ENCODE results near the gene NF2. TPM values are rescaled to one million over a fixed set of nuclear protein-coding genes. Genes with fewer than 3 reads are reported as not detected.

Gene NF2
- total RNA-seq, 2 donors from 2014 or later, result 58.2 to 70.9 TPM

DNA sequence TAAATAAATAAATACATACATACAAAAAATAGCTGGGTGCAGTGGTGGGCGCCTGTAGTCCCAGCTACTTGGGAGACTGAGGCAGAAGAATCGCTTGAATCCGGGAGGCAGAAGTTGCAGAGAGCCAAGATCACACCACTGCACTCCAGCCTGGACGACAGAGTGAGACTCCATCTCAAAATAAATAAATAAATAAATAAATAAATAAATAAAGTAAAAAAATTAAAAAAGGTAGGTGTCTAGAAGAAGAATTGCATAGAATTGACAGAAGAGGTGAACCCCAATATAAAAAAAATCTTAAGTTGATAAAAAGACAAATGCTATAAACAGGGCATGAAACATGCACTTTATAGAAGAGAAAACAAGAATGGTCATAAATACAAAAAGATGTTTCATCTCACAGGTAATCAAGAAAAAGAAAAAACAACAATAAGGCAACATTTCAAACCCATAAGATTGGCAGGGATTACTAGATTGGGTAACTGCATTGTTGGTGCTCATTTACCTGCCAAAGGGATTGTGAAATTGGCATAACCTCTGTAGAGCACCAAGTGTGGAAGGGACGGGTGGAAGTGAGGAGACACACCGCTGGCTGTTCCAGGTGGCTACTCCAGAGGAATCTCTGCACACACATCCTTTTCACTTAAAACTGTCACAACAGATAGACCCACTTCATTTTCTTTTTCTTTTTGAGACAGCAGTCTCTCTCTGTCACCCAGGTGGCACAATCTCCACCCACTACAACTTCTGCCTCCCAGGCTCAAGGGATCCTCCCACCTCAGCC is 44.7 kb downstream of the NF2 start:
- no peak overlapping the region for H3K4me3 Mint-ChIP-seq
- no peaks in the 10 kb centered on the region for H3K9me3 Mint-ChIP-seq
- ATAC-seq (no peak), DNase-seq (ENCODE audit: low spot score) (no peak)
- peaks cover 5% of the 10 kb centered on the region for H3K36me3 Mint-ChIP-seq
- H3K4me1 Mint-ChIP-seq (ENCODE audit: low read depth in 2 of 2), result no peaks in the 10 kb centered on the region
- no peaks in the 10 kb centered on the region for H3K27me3 Mint-ChIP-seq
- peak overlapping the region in 1 of 2 donors; percentile 30 for H3K27ac Mint-ChIP-seq

- ATAC-seq, result no peak
- H3K27ac Mint-ChIP-seq, result no peak overlapping the region
Observed at GRCh38 chr22:29650370-29650769, 46.9 kb downstream of the NF2 start.

GRCh38 chr22:29651652-29652051 is 48.2 kb downstream of the NF2 start:
- H3K36me3 Mint-ChIP-seq, result peaks cover 5% of the 10 kb centered on the region
- no peaks in the 10 kb centered on the region for H3K9me3 Mint-ChIP-seq
- DNase-seq (ENCODE audit: low spot score), result no peak
- no peaks in the 10 kb centered on the region for H3K4me1 Mint-ChIP-seq (ENCODE audit: low read depth in 2 of 2)
- H3K4me3 Mint-ChIP-seq, result no peak overlapping the region
- H3K27me3 Mint-ChIP-seq, result no peaks in the 10 kb centered on the region
- H3K27ac Mint-ChIP-seq, result no peak overlapping the region
- ATAC-seq, result no peak

More at GRCh38 chr22:29650370-29650769, 46.9 kb downstream of the NF2 start:
- Mint-ChIP-seq H3K36me3 (peaks cover 5% of the 10 kb centered on the region), H3K27me3 (no peaks in the 10 kb centered on the region), H3K4me3 (no peak overlapping the region), H3K4me1 (ENCODE audit: low read depth in 2 of 2) (no peaks in the 10 kb centered on the region), H3K9me3 (no peaks in the 10 kb centered on the region)
- no peak for DNase-seq (ENCODE audit: low spot score)

DNA sequence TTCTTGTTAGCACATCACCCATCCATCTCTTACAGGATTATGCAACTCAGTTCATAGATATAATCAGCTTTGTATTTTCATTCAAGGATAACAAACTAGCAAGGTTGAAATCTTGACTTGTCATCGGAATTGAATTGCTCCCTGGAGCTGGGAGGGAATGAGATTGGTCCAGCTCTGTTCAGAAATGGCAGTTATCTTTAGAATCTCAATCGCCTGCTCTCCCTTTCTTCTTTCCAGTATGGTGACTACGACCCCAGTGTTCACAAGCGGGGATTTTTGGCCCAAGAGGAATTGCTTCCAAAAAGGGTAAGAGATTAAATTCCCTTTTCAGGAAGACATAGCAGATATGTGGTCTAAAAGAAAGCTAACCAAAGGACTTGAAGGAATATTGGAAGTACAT is 51.0 kb downstream of the NF2 start:
- DNase-seq (ENCODE audit: low spot score) (no peak), ATAC-seq (no peak)
- H3K4me3 Mint-ChIP-seq, result no peak overlapping the region
- H3K9me3 Mint-ChIP-seq, result no peaks in the 10 kb centered on the region
- no peaks in the 10 kb centered on the region for H3K27me3 Mint-ChIP-seq
- no peak overlapping the region for H3K27ac Mint-ChIP-seq
- H3K4me1 Mint-ChIP-seq (ENCODE audit: low read depth in 2 of 2), result peaks cover 2 to 5% of the 10 kb centered on the region in 2 donors
- H3K36me3 Mint-ChIP-seq, result no peaks in the 10 kb centered on the region

DNA sequence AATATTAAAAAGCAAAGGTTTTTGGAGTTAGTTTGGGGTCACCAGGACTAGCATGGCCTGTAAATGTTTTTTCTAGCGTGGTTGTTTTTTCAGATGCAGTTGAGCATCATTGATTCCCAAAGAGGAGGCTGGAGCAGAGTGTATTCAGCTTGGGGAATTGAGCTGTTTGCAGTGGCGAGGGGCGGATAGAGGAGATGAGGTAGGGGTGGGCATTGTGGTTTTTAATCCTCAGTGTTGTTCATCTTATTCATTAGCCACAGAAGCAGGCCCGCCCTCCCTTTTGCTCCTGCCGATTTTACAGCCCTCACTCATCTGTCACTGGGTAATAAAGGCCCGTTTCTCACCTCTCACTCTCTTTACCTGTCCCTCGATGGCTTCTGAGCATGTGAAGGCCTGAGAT is 51.4 kb downstream of the NF2 start:
- H3K36me3 Mint-ChIP-seq, result no peaks in the 10 kb centered on the region
- peak overlapping the region in 1 of 2 donors; percentile 43 for H3K27ac Mint-ChIP-seq
- no peaks in the 10 kb centered on the region for H3K27me3 Mint-ChIP-seq
- H3K4me3 Mint-ChIP-seq, result no peak overlapping the region
- no peaks in the 10 kb centered on the region for H3K9me3 Mint-ChIP-seq
- ATAC-seq (no peak), DNase-seq (ENCODE audit: low spot score) (no peak)
- peaks cover 2 to 5% of the 10 kb centered on the region in 2 donors for H3K4me1 Mint-ChIP-seq (ENCODE audit: low read depth in 2 of 2)

DNA sequence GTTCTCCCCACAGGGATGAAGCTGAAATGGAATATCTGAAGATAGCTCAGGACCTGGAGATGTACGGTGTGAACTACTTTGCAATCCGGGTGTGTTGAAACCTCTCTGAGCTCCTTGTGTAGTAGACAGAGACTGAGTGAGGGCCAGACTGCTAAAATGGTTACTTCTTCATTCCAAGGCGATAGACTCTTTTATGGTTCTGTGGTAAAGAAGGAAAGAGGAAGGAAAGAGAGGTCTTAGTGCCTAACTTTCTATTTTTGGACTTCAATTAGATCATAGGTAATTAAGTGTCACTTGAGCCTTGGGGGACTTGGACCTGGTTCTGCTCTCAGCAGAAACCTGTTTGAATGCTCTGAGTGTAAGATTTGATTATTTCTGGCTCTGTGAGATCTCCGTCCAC is 54.7 kb downstream of the NF2 start:
- DNase-seq (ENCODE audit: low spot score), result no peak
- no peaks in the 10 kb centered on the region for H3K9me3 Mint-ChIP-seq
- H3K36me3 Mint-ChIP-seq, result no peaks in the 10 kb centered on the region
- ATAC-seq, result no peak
- no peaks in the 10 kb centered on the region for H3K27me3 Mint-ChIP-seq
- no peak overlapping the region for H3K27ac Mint-ChIP-seq
- H3K4me3 Mint-ChIP-seq, result no peak overlapping the region
- H3K4me1 Mint-ChIP-seq (ENCODE audit: low read depth in 2 of 2), result peaks cover 2 to 5% of the 10 kb centered on the region in 2 donors

DNA sequence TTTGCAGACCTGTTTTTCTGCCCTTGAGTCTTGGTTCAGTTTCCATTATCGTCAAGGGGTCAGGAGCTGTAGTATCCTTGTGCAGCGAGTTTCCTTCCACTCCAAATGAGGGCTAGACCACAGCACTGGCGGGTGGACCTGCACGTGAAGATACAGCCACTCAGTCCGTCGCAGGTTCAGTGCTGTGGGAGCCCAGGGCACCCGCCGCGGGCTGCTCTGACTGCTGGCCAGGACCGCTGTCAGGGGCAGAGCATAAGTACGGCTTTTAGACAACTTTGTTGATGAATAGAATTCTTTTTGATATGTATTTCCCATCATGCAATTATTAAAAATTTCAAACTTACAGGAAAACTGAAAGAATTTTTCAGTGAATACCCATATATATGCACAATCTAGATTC is 56.6 kb downstream of the NF2 start:
- Mint-ChIP-seq H3K9me3 (no peaks in the 10 kb centered on the region), H3K27me3 (no peaks in the 10 kb centered on the region), H3K36me3 (peaks cover 10% of the 10 kb centered on the region), H3K4me3 (no peak overlapping the region), H3K4me1 (ENCODE audit: low read depth in 2 of 2) (peaks cover 7 to 10% of the 10 kb centered on the region in 2 donors), H3K27ac (no peak overlapping the region)
- ATAC-seq (no peak), DNase-seq (ENCODE audit: low spot score) (no peak)

DNA sequence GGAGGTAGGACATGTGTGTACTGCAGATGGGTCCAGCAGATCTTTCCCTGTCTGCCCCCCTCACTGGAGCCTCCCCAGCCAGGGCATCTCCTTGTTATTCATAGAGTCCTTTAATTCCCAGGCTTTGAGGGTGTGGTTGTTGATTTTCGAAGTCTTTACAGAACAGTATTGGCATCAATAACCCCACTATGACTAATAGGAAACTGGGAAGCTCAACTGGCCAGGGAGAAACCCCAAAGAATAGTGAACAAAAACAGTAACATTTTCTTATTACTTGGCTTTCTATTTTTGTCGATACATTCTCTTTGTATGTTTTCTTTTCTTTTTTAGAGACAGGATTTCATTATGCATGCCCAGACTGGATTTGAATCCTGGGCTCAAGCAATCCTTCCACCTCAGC is 57.9 kb downstream of the NF2 start:
- DNase-seq (ENCODE audit: low spot score) (no peak), ATAC-seq (no peak)
- H3K4me1 Mint-ChIP-seq (ENCODE audit: low read depth in 2 of 2), result peaks cover 7 to 10% of the 10 kb centered on the region in 2 donors
- no peaks in the 10 kb centered on the region for H3K27me3 Mint-ChIP-seq
- H3K4me3 Mint-ChIP-seq, result no peak overlapping the region
- H3K27ac Mint-ChIP-seq, result no peak overlapping the region
- H3K36me3 Mint-ChIP-seq, result peaks cover 10% of the 10 kb centered on the region
- no peaks in the 10 kb centered on the region for H3K9me3 Mint-ChIP-seq

- Mint-ChIP-seq H3K36me3 (peaks cover 16% of the 10 kb centered on the region), H3K4me3 (no peak overlapping the region), H3K27me3 (no peaks in the 10 kb centered on the region), H3K4me1 (ENCODE audit: low read depth in 2 of 2) (peaks cover 5 to 7% of the 10 kb centered on the region in 2 donors), H3K27ac (no peak overlapping the region), H3K9me3 (no peaks in the 10 kb centered on the region)
- no peak for ATAC-seq
- DNase-seq (ENCODE audit: low spot score), result no peak
Observed at GRCh38 chr22:29663180-29663821, 59.9 kb downstream of the NF2 start.

DNA sequence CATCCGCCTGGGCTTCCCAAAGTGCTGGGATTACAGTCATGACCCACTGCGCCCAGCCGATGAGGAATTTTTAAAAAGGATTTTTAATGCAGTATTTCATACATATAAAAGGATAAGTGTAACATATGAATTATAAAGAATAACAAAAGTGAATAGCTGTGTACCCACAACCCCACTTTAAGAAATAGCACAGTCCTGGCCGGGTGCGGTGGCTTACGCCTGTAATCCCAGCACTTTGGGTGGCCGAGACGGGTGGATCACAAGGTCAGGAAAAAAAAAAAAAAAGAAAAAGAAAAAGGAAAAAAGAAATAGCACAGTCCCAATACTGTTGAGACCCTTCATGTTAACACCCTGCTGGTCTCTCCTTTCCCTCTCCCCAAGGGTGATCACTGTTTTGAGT is 62.1 kb downstream of the NF2 start:
- no peaks in the 10 kb centered on the region for H3K27me3 Mint-ChIP-seq
- H3K27ac Mint-ChIP-seq, result no peak overlapping the region
- DNase-seq (ENCODE audit: low spot score), result no peak
- no peak overlapping the region for H3K4me3 Mint-ChIP-seq
- ATAC-seq, result no peak
- no peaks in the 10 kb centered on the region for H3K9me3 Mint-ChIP-seq
- H3K36me3 Mint-ChIP-seq, result peaks cover 16% of the 10 kb centered on the region
- H3K4me1 Mint-ChIP-seq (ENCODE audit: low read depth in 2 of 2), result peaks cover 4 to 5% of the 10 kb centered on the region in 2 donors

DNA sequence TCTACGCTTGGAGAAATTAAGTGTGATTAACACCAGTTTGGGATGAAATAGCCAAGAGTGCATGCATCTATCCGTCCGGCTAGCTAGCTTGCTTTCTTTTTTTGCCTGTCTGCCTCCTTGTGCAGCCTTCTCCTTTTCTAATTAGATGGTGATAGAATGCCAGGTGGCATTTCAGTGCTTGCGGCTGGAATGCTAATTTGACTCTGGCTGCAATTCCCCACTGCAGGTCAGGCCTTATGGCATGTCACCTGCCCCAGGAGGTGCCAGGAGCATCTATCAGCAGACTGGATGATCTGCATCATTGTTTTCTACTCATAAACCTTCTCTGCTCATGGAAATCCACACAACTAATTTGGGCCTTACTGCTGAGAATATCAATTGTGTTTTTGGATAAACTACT is 65.2 kb downstream of the NF2 start:
- Mint-ChIP-seq H3K36me3 (peaks cover 16% of the 10 kb centered on the region), H3K9me3 (no peaks in the 10 kb centered on the region)

GRCh38 chr22:29670626-29671025 is 67.2 kb downstream of the NF2 start:
- DNase-seq (ENCODE audit: low spot score) (no peak), ATAC-seq (no peak)
- no peaks in the 10 kb centered on the region for H3K9me3 Mint-ChIP-seq
- no peak overlapping the region for H3K4me3 Mint-ChIP-seq
- no peak overlapping the region for H3K27ac Mint-ChIP-seq
- H3K4me1 Mint-ChIP-seq (ENCODE audit: low read depth in 2 of 2), result no peaks in the 10 kb centered on the region
- H3K36me3 Mint-ChIP-seq, result peaks cover 12% of the 10 kb centered on the region
- H3K27me3 Mint-ChIP-seq, result no peaks in the 10 kb centered on the region

More for the DNA sequence above, 65.2 kb downstream of the NF2 start:
- Mint-ChIP-seq H3K4me3 (no peak overlapping the region), H3K27ac (no peak overlapping the region), H3K4me1 (ENCODE audit: low read depth in 2 of 2) (peaks cover 4 to 5% of the 10 kb centered on the region in 2 donors), H3K27me3 (no peaks in the 10 kb centered on the region)
- ATAC-seq (no peak), DNase-seq (ENCODE audit: low spot score) (no peak)

DNA sequence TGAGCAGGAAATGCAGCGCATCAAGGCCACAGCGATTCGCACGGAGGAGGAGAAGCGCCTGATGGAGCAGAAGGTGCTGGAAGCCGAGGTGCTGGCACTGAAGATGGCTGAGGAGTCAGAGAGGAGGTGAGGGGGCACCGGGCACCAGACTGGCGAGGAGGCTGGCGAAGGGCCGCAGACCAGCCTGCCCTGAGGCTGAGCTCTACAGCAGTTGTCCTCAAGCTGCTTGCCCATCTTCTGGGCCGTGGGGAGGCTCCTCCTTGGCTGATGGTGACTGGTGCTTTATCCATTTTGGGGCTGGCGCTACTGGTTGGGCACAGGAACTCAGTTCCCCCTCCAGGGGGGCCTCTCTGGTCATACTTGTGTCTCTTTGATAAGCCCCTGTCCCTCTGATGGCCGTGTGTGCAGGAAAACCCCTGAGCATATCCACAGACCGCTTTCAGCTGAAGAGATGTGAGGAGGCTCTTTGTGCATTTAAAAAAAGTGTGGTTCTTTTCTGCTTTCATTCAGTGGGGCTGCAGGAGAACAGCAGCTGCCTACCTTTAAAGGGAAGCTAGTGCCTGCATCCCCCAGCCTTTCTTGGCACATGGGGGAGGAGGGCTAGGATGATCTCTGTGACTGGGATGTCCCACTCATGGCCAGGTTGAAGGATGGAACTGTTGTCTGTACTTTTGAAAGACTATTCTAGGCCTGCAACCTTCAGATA is 70.1 kb downstream of the NF2 start:
- peaks cover 22% of the 10 kb centered on the region for H3K36me3 Mint-ChIP-seq
- no peaks in the 10 kb centered on the region for H3K27me3 Mint-ChIP-seq
- H3K27ac Mint-ChIP-seq, result no peak overlapping the region
- ATAC-seq (no peak), DNase-seq (ENCODE audit: low spot score) (no peak)
- H3K9me3 Mint-ChIP-seq, result no peaks in the 10 kb centered on the region
- H3K4me3 Mint-ChIP-seq, result no peak overlapping the region
- no peaks in the 10 kb centered on the region for H3K4me1 Mint-ChIP-seq (ENCODE audit: low read depth in 2 of 2)

GRCh38 chr22:29674121-29674520 is 70.7 kb downstream of the NF2 start:
- no peak for DNase-seq (ENCODE audit: low spot score)
- Mint-ChIP-seq H3K4me1 (ENCODE audit: low read depth in 2 of 2) (no peaks in the 10 kb centered on the region), H3K27me3 (no peaks in the 10 kb centered on the region), H3K27ac (no peak overlapping the region), H3K36me3 (peaks cover 22% of the 10 kb centered on the region), H3K4me3 (no peak overlapping the region), H3K9me3 (no peaks in the 10 kb centered on the region)
- ATAC-seq, result no peak

Data from natural killer cell treated with Interleukin-12 subunit alpha and Interleukin-12 subunit beta and Interleukin-15 and Interleukin-18, amount 100 ng/mL, for 72 hours (primary cell).